HG03280 (cell line): ENCODE measurements around the gene SP2.

Experiments
- ATAC-seq: cut with Tn5 transposase; IDR thresholded peaks from one replicate; pipeline ENCODE4 v1.9.1; 2021; ENCODE audit warnings: mild to moderate bottlenecking, moderate library complexity; ENCODE audit not compliant: unreplicated experiment

SP2 gene

GRCh38 chr17:47895856-47896671, at the start of gene SP2:
Gene SP2, plus strand, starts transcription at chr17:47896236. Its CDS starts 51 bp downstream, at chr17:47896287.
- ATAC-seq, result peak; percentile 87

- ATAC-seq, result no peak
Measured at GRCh38 chr17:47846716-47847340, 49.2 kb upstream of the SP2 start.

- no peak for ATAC-seq
Measured at GRCh38 chr17:47847341-47848197, 48.5 kb upstream of the SP2 start.

- ATAC-seq, result no peak
Measured at GRCh38 chr17:47848198-47848513, 47.9 kb upstream of the SP2 start.

- no peak for ATAC-seq
Measured at GRCh38 chr17:47850373-47850691, 45.7 kb upstream of the SP2 start.

- ATAC-seq, result no peak
Measured at GRCh38 chr17:47850692-47851573, 45.1 kb upstream of the SP2 start, which contains the start of gene SP6. Gene SP6, minus strand, starts transcription at chr17:47851163. Its CDS starts 2,734 bp downstream, at chr17:47848429.

- no peak for ATAC-seq
Measured at GRCh38 chr17:47851764-47852112, 44.3 kb upstream of the SP2 start.

GRCh38 chr17:47852113-47852949, 43.7 kb upstream of the SP2 start:
- no peak for ATAC-seq

- ATAC-seq, result no peak
Measured at GRCh38 chr17:47853616-47854015, 42.4 kb upstream of the SP2 start.

GRCh38 chr17:47855737-47856136, 40.3 kb upstream of the SP2 start:
- no peak for ATAC-seq

- ATAC-seq, result no peak
Measured at GRCh38 chr17:47856830-47857229, 39.2 kb upstream of the SP2 start.

- ATAC-seq, result no peak
Measured at GRCh38 chr17:47857551-47858455, 38.2 kb upstream of the SP2 start.

- ATAC-seq, result no peak
Measured at GRCh38 chr17:47860386-47860785, 35.6 kb upstream of the SP2 start.

GRCh38 chr17:47862621-47863440, 33.2 kb upstream of the SP2 start:
- no peak for ATAC-seq

- no peak for ATAC-seq
Measured at GRCh38 chr17:47864791-47865216, 31.2 kb upstream of the SP2 start.

- ATAC-seq, result no peak
Measured at GRCh38 chr17:47866941-47867340, 29.1 kb upstream of the SP2 start.

GRCh38 chr17:47867813-47868533, 28.1 kb upstream of the SP2 start:
- no peak for ATAC-seq
